GM19023 (cell line): ENCODE measurements around the gene ITLN1.
A peak's percentile ranks its signal among the peaks of the same experiment; 100 is the strongest.
"Not testable (repeated sequence)": the region's sequence is repeated elsewhere in the genome, so short reads cannot be mapped to it uniquely, and the experiment has no call there.

Experiments
- ATAC-seq: cut with Tn5 transposase; IDR thresholded peaks from one replicate; pipeline ENCODE4 v1.9.1; 2021; ENCODE audit warnings: mild to moderate bottlenecking, moderate library complexity; ENCODE audit not compliant: unreplicated experiment

ITLN1 gene

DNA sequence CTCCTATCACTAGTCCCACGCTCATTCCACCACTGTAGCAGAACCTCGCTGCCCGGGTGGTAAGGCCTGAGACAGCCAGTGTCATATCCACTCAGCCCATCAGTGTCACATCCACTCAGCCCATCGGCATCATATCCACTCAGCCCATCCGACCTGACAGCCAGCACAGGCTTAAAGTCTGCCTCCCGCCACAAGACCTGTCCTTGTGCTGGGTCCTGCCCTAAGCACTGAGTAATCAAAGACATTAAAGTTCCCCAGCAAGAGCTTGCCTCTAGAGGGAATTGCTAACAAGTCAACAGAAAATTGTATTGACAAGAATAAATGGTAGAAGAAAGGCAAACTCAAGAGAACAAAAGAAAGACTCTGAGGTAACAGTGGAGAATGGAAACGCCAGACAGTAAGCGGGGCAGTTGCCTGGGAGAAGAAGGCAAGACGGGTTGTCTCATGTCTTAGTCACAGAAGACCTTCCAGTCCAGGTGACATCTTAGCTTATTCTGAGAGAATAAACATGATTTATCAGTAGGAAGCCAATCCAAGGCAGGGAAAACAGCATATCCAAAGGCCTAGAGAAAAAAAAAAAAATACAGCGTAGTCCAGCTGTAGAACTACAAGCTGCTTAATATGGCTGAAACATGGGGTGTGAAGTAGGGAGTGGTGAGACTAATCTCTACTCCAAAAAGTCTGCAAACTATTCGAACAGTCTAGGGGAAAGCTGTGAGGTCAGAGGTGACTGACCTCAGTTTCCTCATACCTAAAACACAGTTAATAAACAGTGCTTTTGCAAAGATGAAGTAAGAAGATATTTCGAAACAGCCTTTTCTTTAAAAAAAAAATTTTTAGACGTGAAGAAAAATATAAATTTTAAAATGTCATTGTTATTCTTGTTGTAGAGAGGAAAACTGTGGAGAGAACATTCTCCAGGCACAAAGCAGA lies 1.1 kb downstream of the ITLN1 start:
- ATAC-seq = no peak

DNA sequence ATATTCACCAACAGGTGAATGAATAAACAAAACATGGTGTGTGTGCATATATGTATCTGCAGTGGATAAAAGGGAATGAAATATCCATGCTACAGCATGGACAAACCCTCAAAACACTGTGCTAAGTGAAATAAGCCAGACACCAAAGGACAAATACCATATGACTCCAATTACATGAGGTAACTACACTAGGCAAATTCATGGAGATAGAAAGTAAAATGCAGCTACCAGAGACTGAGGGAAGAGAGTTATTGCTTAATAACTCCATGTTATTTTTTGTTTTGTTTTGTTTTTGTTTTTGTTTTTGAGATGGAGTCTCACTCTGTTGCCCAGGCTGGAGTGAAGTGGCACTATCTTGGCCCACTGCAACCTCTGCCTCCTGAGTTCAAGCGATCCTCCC lies 2.4 kb downstream of the ITLN1 start:
- ATAC-seq = no peak

GRCh38 chr1:160881264-160881663 lies 3.7 kb downstream of the ITLN1 start:
- ATAC-seq = not testable (repeated sequence)

DNA sequence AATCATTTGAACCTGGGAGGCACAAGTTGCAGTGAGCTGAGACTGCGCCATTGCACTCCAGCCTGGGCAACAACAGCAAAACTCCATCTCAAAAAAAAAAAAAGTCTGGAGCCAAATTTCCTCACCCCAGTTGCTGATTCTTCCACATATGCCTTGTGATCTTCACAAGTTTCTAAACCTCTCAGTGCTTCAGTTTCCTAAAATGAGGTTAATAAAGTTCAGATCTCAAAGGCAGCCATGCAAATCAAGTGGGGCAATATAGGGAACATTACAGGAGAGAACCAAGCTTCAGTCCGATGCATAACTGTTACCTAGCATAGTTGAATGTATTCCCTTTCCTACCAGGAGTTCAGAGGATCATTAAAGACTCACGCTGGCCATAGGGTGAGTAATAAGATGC lies 4.8 kb downstream of the ITLN1 start:
- ATAC-seq = no peak

- ATAC-seq = no peak
Observed at GRCh38 chr1:160879056-160879455, 5.9 kb downstream of the ITLN1 start.

GRCh38 chr1:160877221-160877620 lies 7.8 kb downstream of the ITLN1 start:
- no peak for ATAC-seq

- ATAC-seq = no peak
Observed at GRCh38 chr1:160876311-160876710, 8.7 kb downstream of the ITLN1 start.

- ATAC-seq = not testable (repeated sequence)
Observed at GRCh38 chr1:160875591-160875990, 9.4 kb downstream of the ITLN1 start.

- no peak for ATAC-seq
Observed at GRCh38 chr1:160874935-160875334, 10.0 kb downstream of the ITLN1 start.

GRCh38 chr1:160868141-160868540 lies 16.8 kb downstream of the ITLN1 start:
- ATAC-seq = no peak

GRCh38 chr1:160867651-160868050 lies 17.3 kb downstream of the ITLN1 start:
- not testable (repeated sequence) for ATAC-seq

DNA sequence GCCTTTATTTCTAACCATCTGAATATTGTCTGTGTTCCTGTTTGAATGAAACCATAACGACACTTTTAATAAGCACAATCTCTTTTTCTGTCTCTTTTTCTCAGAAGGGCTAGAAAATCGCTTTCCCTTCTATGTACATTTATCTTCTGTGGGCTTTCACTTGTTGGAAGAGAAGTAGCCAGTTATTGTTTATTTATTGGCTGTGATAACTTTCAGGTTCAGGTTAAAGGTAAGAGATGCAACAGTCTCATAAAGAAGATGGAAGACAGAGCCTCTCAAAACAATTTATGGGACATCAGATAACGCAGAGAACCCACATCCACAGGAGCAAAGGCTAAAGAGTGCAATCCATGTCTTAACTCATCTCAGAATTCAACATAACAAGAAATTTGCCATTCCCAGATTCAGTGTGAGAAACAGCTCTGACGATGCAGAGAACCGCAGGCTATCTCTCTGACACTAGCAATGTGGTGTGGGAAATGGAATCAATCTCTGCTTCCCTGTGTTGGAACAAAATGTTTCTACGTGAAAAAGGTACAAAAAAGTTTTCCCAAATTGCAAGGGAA lies 18.2 kb downstream of the ITLN1 start:
- ATAC-seq = no peak

GRCh38 chr1:160866001-160866694 lies 18.8 kb downstream of the ITLN1 start:
- ATAC-seq = no peak

GRCh38 chr1:160865337-160865736 lies 19.6 kb downstream of the ITLN1 start:
- no peak for ATAC-seq

GRCh38 chr1:160864173-160864572 lies 20.8 kb downstream of the ITLN1 start:
- ATAC-seq = no peak

DNA sequence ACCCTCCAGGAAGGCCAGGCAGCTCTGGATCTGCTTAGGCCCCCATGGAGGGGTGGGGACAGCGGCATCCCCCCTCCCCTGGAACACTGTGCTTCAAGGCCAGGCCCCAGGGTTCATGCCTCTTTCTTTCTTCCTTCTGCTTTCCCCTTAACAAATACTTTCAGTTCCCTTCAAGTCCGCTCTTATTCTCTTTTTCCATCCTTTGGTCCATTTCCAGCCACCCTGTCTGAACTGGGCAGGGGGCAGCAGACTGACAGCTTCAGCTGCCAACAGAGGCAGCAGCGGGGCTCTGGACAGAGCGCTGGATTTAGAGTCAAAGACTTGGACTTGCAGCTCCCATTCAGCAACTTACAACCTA lies 21.2 kb downstream of the ITLN1 start:
- no peak for ATAC-seq

- ATAC-seq = no peak
Observed at GRCh38 chr1:160863061-160863773, 21.8 kb downstream of the ITLN1 start.

DNA sequence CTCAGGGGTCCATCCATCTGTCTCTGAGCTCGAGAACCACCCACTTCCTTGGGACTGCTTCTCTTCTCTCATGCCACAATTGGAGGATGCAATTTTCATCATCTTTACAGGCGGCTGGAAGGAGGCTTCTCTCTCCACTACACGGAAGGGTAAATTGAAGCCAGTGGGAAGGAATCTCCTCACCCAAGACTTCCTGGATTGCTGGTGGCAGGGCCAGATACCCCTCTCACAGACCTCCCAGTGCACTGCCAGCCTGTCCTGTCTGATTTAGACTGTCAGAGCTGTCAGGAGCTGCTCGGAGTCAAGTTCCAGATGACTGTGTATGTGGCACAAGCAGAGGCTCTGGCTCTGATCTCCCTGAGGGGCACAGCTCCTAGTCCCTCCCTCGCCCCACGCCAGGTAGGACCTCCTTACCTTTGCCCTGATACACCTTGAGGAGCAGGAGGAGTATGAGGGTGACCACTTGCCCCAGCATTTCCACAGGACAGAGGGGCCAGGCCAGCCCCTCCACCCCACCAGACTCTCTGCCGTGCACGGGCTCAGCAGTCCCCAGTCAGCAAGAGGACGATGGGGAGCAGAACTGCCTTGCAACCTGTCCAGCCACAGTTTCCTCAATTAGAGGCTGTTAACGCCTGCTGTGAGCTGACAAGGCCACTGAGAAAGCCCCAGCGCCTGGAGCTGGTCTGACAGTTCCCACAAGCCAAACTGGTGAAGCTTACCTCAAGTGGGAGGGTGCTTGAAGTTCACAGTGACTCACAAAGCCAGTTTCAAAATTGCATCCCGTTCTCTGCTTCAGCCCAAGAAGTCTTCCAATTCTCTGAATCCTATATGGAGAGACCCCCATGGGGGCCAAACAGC lies 22.5 kb downstream of the ITLN1 start, which contains the start of gene CD244:
Gene CD244 (minus strand): TSS at position 685 of the 858 bp plus-strand sequence. CDS start 210 bp downstream, at position 475.
- ATAC-seq = peak; percentile 89

GRCh38 chr1:160860840-160861505 lies 24.0 kb downstream of the ITLN1 start:
- no peak for ATAC-seq

DNA sequence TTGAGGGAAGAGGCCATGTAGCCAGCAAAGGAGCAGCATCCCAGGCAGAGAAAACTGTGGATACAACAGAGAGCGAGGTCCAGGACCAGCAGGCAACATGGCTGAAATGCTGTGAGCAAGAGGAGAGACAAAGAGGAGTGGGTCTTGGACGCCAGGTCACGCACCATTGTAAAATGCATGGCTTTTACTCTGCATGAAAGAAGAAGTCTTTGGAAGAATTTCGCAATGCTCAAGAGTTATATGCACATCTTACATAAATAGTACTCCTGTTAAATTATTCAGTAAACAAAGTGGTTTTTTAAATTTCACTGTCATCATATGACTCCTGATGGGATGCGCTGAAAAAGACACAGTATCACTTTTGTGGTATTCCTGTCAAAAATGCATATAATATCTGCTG lies 25.8 kb downstream of the ITLN1 start:
- ATAC-seq = no peak
